HG03103 (cell line): ENCODE results near the gene FAM187B.

ENCODE experiments used
- ATAC-seq: cut with Tn5 transposase; IDR thresholded peaks from one replicate; pipeline ENCODE4 v1.9.1; 2021; ENCODE audit warnings: low read depth; ENCODE audit not compliant: unreplicated experiment

The FAM187B gene

GRCh38 chr19:35264268-35265125 is 36.0 kb upstream of the FAM187B start:
- no peak for ATAC-seq

DNA sequence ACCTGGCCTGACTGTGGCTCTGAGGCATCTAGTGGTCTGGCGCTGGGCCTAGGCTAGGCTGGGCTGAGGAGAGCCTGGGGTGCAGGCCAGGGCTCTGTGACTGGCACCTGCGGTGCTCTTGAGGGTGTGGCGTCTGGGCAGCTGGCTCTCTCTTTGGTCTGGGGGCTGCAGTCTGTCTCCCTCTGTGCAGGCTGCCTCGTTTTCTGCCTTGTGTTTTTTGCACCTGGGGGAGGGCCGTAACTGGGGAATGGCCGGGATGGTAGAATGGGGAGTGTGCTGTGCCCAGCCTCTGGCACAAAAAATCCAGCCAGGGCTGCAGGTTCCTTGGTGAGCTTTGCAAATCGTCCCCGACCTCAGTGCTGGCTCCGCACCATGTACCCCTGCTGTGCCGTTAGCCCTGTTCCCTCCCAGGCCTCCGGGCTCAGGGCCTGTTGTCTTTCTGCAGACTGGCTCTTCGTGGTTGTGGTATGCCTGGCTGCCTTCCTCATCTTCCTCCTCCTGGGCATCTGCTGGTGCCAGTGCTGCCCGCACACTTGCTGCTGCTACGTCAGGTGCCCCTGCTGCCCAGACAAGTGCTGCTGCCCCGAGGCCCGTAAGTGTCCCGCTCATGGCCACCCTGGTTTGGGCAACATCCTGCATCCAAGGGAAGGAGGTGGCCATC is 33.7 kb upstream of the FAM187B start:
- no peak for ATAC-seq

DNA sequence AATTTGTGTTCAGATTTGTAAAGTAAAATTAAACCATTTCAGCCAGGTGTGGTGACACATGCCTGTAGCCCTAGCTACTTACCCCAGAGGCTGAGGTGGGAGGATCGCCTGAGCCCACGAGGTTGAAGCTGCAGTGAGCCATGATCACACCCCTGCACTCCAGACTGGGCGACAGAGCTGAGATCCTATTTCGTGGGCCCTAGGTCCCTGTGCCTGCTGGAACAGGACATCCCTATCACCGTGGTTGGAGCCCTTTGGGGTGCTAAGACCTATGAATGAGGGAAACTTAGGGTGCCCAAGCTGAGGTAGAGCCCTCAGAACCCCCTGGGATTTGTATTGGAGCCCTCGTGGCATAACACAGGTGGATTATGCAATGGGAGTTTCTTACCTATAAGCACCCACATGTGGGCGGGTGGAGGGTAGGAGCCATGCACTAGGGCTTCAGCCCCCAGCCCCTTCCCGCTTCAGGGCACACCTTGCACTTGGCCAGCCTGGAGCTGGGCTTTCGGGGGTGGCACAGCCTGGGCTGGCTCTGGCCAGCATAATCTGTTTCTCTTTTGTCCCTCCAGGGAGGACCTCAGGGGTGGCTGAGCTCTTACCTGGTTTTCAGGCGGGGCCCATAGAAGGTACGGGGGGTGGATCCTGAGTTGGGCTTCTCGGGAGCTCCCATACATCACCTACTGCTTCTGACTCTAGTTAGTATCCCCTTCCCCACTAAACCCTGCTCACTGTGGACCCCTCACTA is 33.0 kb upstream of the FAM187B start:
- no peak for ATAC-seq

DNA sequence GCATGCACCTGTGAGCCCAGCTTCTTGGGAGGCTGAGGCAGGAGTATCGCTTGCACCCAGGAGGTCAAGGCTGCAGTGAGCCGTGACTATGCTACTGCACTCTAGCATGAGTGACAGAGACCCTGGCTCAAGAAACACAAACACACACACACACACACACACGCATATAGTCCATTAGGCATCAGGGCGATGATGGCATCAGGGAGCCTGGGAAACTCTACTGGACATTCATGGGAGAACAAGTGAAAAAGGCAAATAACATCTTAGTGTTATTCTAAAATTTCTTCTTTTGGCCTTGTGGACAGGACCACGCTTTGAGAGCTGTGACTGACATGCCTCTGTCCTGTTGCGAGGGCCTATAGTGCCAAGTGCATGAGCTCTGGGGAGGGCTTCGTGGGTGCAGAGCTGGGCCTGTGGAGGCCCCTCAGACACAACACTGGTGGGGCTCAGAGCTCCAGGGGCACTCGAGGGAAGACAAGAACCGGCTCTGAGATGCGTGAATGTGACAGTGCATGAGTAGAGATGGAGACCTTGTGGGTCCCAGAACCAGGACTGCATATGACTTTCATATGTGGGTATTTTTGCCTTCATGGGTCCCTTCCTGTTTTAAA is 32.3 kb upstream of the FAM187B start:
- no peak for ATAC-seq

DNA sequence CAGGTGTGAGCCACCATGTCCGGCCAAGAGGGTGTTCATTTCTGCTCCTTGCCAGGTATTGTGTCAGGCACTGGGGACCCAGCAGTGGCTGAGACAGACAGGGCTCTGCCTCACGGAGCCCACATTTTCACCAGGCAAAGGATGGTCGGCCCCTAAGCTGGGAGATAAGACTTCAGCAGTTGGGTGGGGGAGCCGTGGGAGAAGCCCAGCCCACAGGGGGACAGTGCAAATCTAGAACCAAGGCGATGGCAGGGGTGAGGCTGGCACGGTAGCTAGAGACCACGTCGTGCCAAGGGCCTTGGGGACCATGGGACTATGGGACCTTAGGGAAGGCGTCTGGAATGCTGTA is 28.5 kb upstream of the FAM187B start:
- ATAC-seq = no peak

DNA sequence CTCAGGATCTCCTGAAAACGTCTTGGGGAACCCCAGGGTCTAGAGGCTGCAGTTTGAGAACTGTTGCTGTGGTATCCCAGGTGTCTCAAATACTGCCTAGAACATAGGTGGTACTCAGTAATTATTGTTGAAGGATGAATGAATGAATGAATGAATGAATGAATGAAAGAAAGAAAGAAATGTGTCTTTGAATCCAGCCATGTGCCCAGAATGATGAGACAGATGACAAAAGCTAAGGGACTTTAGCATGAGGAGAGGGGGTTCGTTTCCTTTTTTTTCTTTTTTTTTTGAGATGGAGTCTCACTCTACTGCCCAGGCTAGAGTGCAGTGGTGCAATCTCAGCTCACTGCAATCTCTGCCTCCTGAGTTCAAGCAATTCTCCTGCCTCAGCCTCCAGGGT is 28.0 kb upstream of the FAM187B start:
- no peak for ATAC-seq

GRCh38 chr19:35254341-35255297 is 26.1 kb upstream of the FAM187B start:
- ATAC-seq = no peak

- no peak for ATAC-seq
Observed at GRCh38 chr19:35253316-35254286, 25.1 kb upstream of the FAM187B start.

GRCh38 chr19:35251456-35251855 is 22.9 kb upstream of the FAM187B start:
- ATAC-seq = no peak

GRCh38 chr19:35249848-35250711 is 21.5 kb upstream of the FAM187B start:
- no peak for ATAC-seq

DNA sequence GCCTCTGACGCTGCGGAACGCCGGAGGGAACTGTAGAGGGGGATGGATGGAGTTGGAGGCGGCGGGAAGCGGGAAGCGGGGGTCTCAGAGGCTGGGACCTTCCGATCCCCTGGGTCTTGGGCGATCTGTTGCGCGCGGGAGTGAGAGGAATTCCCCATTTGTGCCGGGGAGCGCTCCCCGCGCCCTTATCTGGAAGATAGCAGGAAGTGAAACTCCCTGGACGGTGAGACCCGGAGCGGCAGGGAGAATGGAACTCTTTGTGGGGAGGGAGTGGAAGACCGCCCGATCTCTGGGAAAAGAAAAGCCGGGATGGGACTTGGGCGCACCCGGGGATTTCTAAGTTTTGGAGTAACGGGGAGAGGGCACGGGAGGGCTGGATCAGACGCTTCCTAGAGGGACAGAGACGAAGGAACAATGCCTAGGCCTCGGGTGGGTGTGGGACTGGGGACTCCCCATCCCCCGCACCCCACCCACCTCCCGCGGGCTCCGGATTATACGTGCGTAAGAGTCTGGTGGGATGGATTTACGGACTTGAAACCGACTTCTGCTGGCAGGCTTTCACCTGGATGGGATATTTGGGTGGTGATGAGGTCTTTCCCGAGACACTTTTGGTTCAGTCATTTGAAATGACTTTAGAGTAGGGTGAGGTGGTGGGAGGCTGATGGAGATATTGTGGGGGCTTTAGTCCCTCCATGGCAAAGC is 20.8 kb upstream of the FAM187B start:
- ATAC-seq = no peak

- peak; percentile 71 for ATAC-seq
Observed at GRCh38 chr19:35248310-35249145, 20.0 kb upstream of the FAM187B start, which contains the start of gene LSR. LSR (plus strand) TSS chr19:35249002; CDS start chr19:35249023, 21 bp downstream.

DNA sequence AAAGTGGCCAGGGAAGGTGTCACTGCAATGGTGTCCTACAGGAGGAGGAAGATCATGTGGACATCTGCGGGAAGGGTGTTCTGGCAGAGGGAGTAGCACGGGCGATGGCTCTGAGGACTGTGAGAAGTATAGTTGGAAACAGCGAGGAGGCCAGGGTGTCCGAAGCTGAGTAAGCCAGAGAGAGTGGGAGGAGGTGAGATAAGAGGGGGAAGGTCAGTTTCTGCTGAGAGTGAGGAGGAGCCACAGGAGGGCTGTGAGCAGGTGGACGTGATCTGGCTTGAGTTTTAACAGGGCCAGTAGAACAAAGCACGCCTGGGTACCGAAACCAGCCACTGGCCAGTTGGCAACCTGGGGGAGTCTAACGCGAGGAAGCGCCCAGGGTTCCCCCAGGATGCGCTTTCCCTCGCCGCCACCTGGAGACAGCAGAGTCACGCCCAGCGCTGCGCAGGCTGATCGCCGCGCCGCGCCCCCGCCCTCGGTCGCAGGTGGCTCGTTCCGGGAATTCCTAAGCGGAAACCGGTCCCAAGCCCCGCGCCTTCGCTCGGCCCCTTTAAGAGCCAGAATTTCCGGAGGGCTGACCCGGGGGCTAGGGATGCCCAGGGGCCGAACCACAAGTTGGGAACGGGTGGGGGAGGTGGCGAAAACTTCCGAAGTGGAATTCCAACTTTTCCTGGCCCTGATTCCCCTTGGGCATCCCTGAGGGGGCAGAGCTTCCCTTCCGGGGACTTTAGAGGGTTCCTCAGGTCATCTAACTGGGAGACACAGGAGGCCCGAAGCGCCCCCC is 19.2 kb upstream of the FAM187B start:
- ATAC-seq = no peak

- ATAC-seq = no peak
Observed at GRCh38 chr19:35246466-35247092, 18.0 kb upstream of the FAM187B start.

GRCh38 chr19:35241417-35241816 is 12.9 kb upstream of the FAM187B start:
- no peak for ATAC-seq
